Glutamatergic neuron (in vitro differentiated cells): Measurements from ENCODE around the gene TIMM8B. TPM values are rescaled to one million over a fixed set of nuclear protein-coding genes. Genes with fewer than 3 reads are reported as not detected.

Experiments
- DNase-seq: peaks from one replicate; pipeline ENCODE4 v3.0.0; 2022
- H3K27ac Mint-ChIP-seq: one replicate; pipeline ENCODE4 v1.8.0; 2020; ENCODE audit warnings: mild to moderate bottlenecking, mixed read lengths, inconsistent platforms; ENCODE audit not compliant: unreplicated experiment
- H3K27me3 Mint-ChIP-seq: one replicate; pipeline ENCODE4 v1.8.0; 2020; ENCODE audit warnings: mild to moderate bottlenecking, moderate library complexity, mixed read lengths, inconsistent platforms; ENCODE audit not compliant: unreplicated experiment
- H3K36me3 Mint-ChIP-seq: one replicate; pipeline ENCODE4 v1.8.0; 2020; ENCODE audit warnings: mild to moderate bottlenecking, mixed read lengths, inconsistent platforms; ENCODE audit not compliant: unreplicated experiment
- H3K4me1 Mint-ChIP-seq: one replicate; pipeline ENCODE4 v1.8.0; 2020; ENCODE audit warnings: mild to moderate bottlenecking, low read depth, mixed read lengths, inconsistent platforms; ENCODE audit not compliant: unreplicated experiment
- H3K4me3 Mint-ChIP-seq: one replicate; pipeline ENCODE4 v1.8.0; 2020; ENCODE audit warnings: mild to moderate bottlenecking, mixed read lengths, inconsistent platforms; ENCODE audit not compliant: unreplicated experiment
- H3K9me3 Mint-ChIP-seq: one replicate; pipeline ENCODE4 v1.8.0; 2020; ENCODE audit warnings: mild to moderate bottlenecking, moderate library complexity, mixed read lengths, inconsistent platforms; ENCODE audit not compliant: unreplicated experiment
- long read RNA-seq: library from polyadenylated mRNA; unstranded; transcript quantifications from one replicate; pipeline ENCODE4 v2.0.0, GENCODE V29; 2020; ENCODE audit not compliant: unreplicated experiment
- total RNA-seq: library from RNA; stranded (reverse); fragmentation: NEBNext Ultra II Directional; extraction: Animal tissue kit (Norgen Biotek cat#: 25700); gene quantifications from one replicate; pipeline ENCODE4 v1.2.1, GENCODE V29; 2021; ENCODE audit not compliant: unreplicated experiment
- TF ChIP-seq, protein P1 (sequence below): fragments of 200-600 bp; sonication (generic); IDR thresholded peaks from one replicate; pipeline ENCODE4 v1.5.0; 2021; ENCODE audit not compliant: partially characterized antibody, unreplicated experiment

TIMM8B gene, protein sequence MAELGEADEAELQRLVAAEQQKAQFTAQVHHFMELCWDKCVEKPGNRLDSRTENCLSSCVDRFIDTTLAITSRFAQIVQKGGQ
- 88.9 TPM for total RNA-seq
- long read RNA-seq, transcript TIMM8B-201 (2 exons, 819 nt) = major isoform, 55 of 70 reads
- long read RNA-seq, transcript TIMM8B-203 (3 exons, 1,155 nt) = minor isoform, 14 of 70 reads
- long read RNA-seq, partial matches to known transcripts = 0 of 70 reads
- long read RNA-seq, other reads (novel, unspliced or antisense) = 1 of 70 reads

DNA sequence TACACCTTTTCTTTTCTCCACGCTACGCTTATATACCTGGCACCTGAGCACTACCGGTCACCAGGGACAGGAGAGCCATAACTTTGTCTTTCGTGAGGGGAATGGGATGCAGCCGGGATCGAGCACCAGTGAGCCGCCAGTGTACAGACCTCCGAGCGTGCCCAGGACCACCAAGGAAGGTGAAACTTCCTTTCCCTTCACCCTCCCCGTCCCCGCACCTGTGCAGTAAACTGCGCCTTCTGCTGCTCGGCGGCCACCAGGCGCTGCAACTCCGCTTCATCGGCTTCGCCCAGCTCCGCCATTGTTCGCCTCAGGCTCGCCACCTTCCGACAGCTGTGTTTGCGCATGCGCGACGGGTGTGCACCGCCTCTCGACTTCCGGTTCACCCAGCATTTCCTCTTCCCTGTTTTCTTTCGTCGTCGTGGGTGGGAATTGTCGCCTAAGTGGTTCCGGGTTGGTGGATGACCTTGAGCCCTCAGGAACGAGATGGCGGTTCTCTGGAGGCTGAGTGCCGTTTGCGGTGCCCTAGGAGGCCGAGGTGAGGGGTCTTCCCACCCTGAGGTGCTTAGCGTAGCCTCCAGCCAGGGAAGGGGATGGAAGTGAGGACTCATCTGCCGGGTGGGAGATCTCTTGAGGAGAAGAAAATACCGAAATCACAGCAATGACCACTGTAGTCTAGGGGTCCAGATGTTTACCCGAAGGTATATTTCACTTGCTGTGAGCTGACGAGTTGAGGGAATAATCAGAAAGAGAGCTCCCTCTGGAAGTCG, at the start of gene TIMM8B, which contains the start of gene SDHD:
Gene TIMM8B, minus strand, starts transcription at position 335 of the 770 bp plus-strand sequence. Its CDS starts 33 bp downstream, at position 302.
Gene SDHD, plus strand, starts transcription at position 452 of the 770 bp plus-strand sequence. Its CDS starts 35 bp downstream, at position 487.
- no peaks in the 10 kb centered on the region for H3K36me3 Mint-ChIP-seq
- DNase-seq = peak; percentile 94
- H3K9me3 Mint-ChIP-seq = peaks cover 9% of the 10 kb centered on the region
- H3K4me3 Mint-ChIP-seq = peak within 1 kb of the TSS; percentile 99
- peaks cover 17% of the 10 kb centered on the region for H3K4me1 Mint-ChIP-seq
- peak within 1 kb of the TSS; percentile 98 for H3K27ac Mint-ChIP-seq
- TF ChIP-seq, protein P1, sequence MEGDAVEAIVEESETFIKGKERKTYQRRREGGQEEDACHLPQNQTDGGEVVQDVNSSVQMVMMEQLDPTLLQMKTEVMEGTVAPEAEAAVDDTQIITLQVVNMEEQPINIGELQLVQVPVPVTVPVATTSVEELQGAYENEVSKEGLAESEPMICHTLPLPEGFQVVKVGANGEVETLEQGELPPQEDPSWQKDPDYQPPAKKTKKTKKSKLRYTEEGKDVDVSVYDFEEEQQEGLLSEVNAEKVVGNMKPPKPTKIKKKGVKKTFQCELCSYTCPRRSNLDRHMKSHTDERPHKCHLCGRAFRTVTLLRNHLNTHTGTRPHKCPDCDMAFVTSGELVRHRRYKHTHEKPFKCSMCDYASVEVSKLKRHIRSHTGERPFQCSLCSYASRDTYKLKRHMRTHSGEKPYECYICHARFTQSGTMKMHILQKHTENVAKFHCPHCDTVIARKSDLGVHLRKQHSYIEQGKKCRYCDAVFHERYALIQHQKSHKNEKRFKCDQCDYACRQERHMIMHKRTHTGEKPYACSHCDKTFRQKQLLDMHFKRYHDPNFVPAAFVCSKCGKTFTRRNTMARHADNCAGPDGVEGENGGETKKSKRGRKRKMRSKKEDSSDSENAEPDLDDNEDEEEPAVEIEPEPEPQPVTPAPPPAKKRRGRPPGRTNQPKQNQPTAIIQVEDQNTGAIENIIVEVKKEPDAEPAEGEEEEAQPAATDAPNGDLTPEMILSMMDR = no peak
- peaks cover 6% of the 10 kb centered on the region for H3K27me3 Mint-ChIP-seq

DNA sequence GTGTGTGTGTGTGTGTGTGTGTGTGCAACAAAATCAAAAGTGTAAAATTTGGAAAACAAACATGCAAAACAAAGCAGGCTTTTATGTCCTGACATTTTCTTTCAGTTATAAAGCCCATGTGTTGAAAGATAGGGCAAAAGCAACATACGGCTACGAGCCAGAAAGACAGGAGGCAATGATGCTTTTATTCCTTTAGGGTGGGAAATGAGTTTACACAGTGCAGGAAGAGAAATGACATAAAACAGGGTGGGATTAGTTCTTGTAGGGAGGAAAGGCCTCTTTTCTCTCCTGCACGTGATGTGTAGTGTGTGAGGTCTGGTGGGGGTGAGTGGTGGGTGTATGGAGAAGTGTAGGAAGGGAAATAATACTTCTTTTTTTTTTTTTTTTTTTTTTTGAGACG, 47.9 kb upstream of the TIMM8B start:
- H3K27me3 Mint-ChIP-seq = no peaks in the 10 kb centered on the region
- no peak for DNase-seq
- TF ChIP-seq, protein P1 = no peak
- H3K36me3 Mint-ChIP-seq = no peaks in the 10 kb centered on the region
- H3K27ac Mint-ChIP-seq = no peak overlapping the region
- no peaks in the 10 kb centered on the region for H3K9me3 Mint-ChIP-seq
- no peak overlapping the region for H3K4me3 Mint-ChIP-seq
- H3K4me1 Mint-ChIP-seq = no peaks in the 10 kb centered on the region

DNA sequence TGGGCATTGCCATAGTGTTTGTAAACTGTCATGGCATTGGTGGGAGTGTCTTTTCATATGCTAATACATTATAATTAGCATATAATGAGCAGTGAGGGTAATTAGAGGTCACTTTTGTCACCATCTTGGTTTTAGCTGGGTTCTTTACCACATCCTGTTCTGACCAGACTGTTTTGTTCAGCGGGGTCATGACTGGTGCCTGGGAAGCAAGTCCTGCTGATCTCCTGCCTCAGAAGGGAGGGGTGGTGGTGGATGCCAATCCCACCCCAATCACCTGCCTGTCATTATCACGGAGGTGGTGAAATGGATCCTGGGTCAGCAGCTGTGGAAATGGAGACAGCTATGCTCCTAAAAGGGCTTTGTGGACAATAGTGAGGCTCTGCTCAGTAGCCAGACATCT, 46.2 kb upstream of the TIMM8B start:
- H3K9me3 Mint-ChIP-seq = no peaks in the 10 kb centered on the region
- no peaks in the 10 kb centered on the region for H3K4me1 Mint-ChIP-seq

DNA sequence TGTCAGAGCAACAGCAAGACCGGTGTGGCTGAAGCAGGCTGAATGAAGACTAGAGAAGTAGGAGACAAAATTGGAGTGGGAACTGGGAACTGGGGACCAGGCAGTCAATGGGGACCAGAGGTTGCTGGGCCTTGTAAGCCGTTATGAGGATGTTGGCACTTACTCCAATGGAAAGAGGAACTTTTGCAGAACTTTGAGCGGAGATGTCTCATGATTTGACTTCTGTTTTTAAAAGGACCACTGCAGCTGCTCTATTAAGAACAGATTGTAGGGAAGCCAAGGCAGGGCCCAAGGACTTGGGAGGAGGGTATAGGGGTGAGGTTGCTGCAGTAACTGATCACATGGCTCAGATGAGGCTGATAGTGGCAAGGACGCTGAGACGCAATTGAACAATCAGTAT, 43.1 kb upstream of the TIMM8B start:
- Mint-ChIP-seq H3K4me1 (no peaks in the 10 kb centered on the region), H3K4me3 (no peak overlapping the region), H3K36me3 (no peaks in the 10 kb centered on the region), H3K27ac (no peak overlapping the region), H3K9me3 (no peaks in the 10 kb centered on the region), H3K27me3 (no peaks in the 10 kb centered on the region)
- TF ChIP-seq, protein P1 = no peak
- no peak for DNase-seq

More for the DNA sequence above, 46.2 kb upstream of the TIMM8B start:
- no peaks in the 10 kb centered on the region for H3K27me3 Mint-ChIP-seq
- no peak for DNase-seq
- no peak overlapping the region for H3K27ac Mint-ChIP-seq
- TF ChIP-seq, protein P1 = no peak
- H3K36me3 Mint-ChIP-seq = no peaks in the 10 kb centered on the region
- H3K4me3 Mint-ChIP-seq = no peak overlapping the region
